Measurements from ENCODE around the gene GRID2. TPM values are rescaled to one million over a fixed set of nuclear protein-coding genes. Genes with fewer than 3 reads are reported as not detected.
"Not testable (repeated sequence)": the region's sequence is repeated elsewhere in the genome, so short reads cannot be mapped to it uniquely, and the experiment has no call there.

Gene GRID2
- total and polyA plus RNA-seq, 2 donors from 2014 or later: 0.19 TPM; not detected in 1

GRCh38 chr4:93359586-93359985 is 1055.8 kb downstream of the GRID2 start:
- no peak overlapping the region for H3K27ac ChIP-seq (ENCODE audit: low read depth in 2 of 2, low read length in 2 of 2)
- DNase-seq (no peak), FAIRE-seq (no peak)
- no peak for TF ChIP-seq CTCF (IDR thresholded peaks at IDR 0.05; ENCODE audit: borderline replicate concordance, extremely low read depth, insufficient read depth)
- H3K36me3 ChIP-seq (ENCODE audit: control insufficient read depth in 2 of 3, insufficient read depth in 3 of 3, low read length in 3 of 3): no peaks in the 10 kb centered on the region
- H3K9ac ChIP-seq (ENCODE audit: low read length in 3 of 3): no peak overlapping the region
- no peak overlapping the region for H3K4me3 ChIP-seq (ENCODE audit: low read length in 3 of 3)
- H3K4me1 ChIP-seq (ENCODE audit: control insufficient read depth in 2 of 3, insufficient read depth in 2 of 3, low read depth in 1 of 3, low read length in 3 of 3): no peaks in the 10 kb centered on the region
- intact Hi-C loops (cut with DNase I): no loop called here
- H3K9me3 ChIP-seq (ENCODE audit: control insufficient read depth in 2 of 3, insufficient read depth in 1 of 3, low read length in 3 of 3): no peaks in the 10 kb centered on the region
- H3K27me3 ChIP-seq (ENCODE audit: control insufficient read depth, insufficient read depth, low read length): no peaks in the 10 kb centered on the region

GRCh38 chr4:93366169-93366755 is 1062.5 kb downstream of the GRID2 start:
- H3K27me3 ChIP-seq (ENCODE audit: control insufficient read depth, insufficient read depth, low read length); H3K27ac ChIP-seq (ENCODE audit: low read depth in 2 of 2, low read length in 2 of 2); H3K36me3 ChIP-seq (ENCODE audit: control insufficient read depth in 2 of 3, insufficient read depth in 3 of 3, low read length in 3 of 3); H3K4me1 ChIP-seq (ENCODE audit: control insufficient read depth in 2 of 3, insufficient read depth in 2 of 3, low read depth in 1 of 3, low read length in 3 of 3); H3K9me3 ChIP-seq (ENCODE audit: control insufficient read depth in 2 of 3, insufficient read depth in 1 of 3, low read length in 3 of 3); intact Hi-C loops (cut with DNase I); FAIRE-seq; H3K4me3 ChIP-seq (ENCODE audit: low read length in 3 of 3); DNase-seq; H3K9ac ChIP-seq (ENCODE audit: low read length in 3 of 3): not testable (repeated sequence)

GRCh38 chr4:93368968-93369367 is 1065.2 kb downstream of the GRID2 start:
- FAIRE-seq (no peak), DNase-seq (no peak)
- Histone ChIP-seq H3K9ac (ENCODE audit: low read length in 3 of 3) (no peak overlapping the region), H3K4me3 (ENCODE audit: low read length in 3 of 3) (no peak overlapping the region), H3K27me3 (ENCODE audit: control insufficient read depth, insufficient read depth, low read length) (no peaks in the 10 kb centered on the region), H3K9me3 (ENCODE audit: control insufficient read depth in 2 of 3, insufficient read depth in 1 of 3, low read length in 3 of 3) (no peaks in the 10 kb centered on the region), H3K27ac (ENCODE audit: low read depth in 2 of 2, low read length in 2 of 2) (no peak overlapping the region), H3K36me3 (ENCODE audit: control insufficient read depth in 2 of 3, insufficient read depth in 3 of 3, low read length in 3 of 3) (no peaks in the 10 kb centered on the region), H3K4me1 (ENCODE audit: control insufficient read depth in 2 of 3, insufficient read depth in 2 of 3, low read depth in 1 of 3, low read length in 3 of 3) (no peaks in the 10 kb centered on the region)
- intact Hi-C loops (cut with DNase I): no loop called here
- no peak for TF ChIP-seq CTCF (IDR thresholded peaks at IDR 0.05; ENCODE audit: borderline replicate concordance, extremely low read depth, insufficient read depth)

- intact Hi-C loops (cut with DNase I): no loop called here
- no peak for DNase-seq
- H3K27ac ChIP-seq (ENCODE audit: low read depth in 2 of 2, low read length in 2 of 2): no peak overlapping the region
- TF ChIP-seq CTCF (IDR thresholded peaks at IDR 0.05; ENCODE audit: borderline replicate concordance, extremely low read depth, insufficient read depth): no peak
- H3K9me3 ChIP-seq (ENCODE audit: control insufficient read depth in 2 of 3, insufficient read depth in 1 of 3, low read length in 3 of 3): no peaks in the 10 kb centered on the region
- H3K9ac ChIP-seq (ENCODE audit: low read length in 3 of 3): no peak overlapping the region
- no peaks in the 10 kb centered on the region for H3K36me3 ChIP-seq (ENCODE audit: control insufficient read depth in 2 of 3, insufficient read depth in 3 of 3, low read length in 3 of 3)
- H3K4me1 ChIP-seq (ENCODE audit: control insufficient read depth in 2 of 3, insufficient read depth in 2 of 3, low read depth in 1 of 3, low read length in 3 of 3): no peaks in the 10 kb centered on the region
- H3K27me3 ChIP-seq (ENCODE audit: control insufficient read depth, insufficient read depth, low read length): no peaks in the 10 kb centered on the region
- FAIRE-seq: no peak
- no peak overlapping the region for H3K4me3 ChIP-seq (ENCODE audit: low read length in 3 of 3)
These were observed 1066.5 kb downstream of the GRID2 start for GRCh38 chr4:93370256-93370655.

Data from kidney (tissue), 14 donors.